GM10248 (cell line): ENCODE results near the gene PPP1R14D.

Source experiments
- CTCF ChIA-PET: fragments of 300-600 bp; sonication (Branson Sonifier 250); formaldehyde crosslinking; extraction: SDS; loops from one replicate; lab custom pipeline; 2021; ENCODE audit warnings: antibody characterized with exemption; lab: Yijun Ruan, JAX
- POLR2A ChIA-PET: fragments of 350-650 bp; sonication (Branson Sonifier 250); formaldehyde crosslinking; extraction: SDS; loops from one replicate; lab custom pipeline; 2020; ENCODE audit warnings: antibody characterized with exemption; lab: Yijun Ruan, JAX
- DNase-seq: peaks from one replicate; pipeline ENCODE4 v3.0.0; 2012; ENCODE audit errors: extremely low spot score
- CTCF ChIP-seq: IDR thresholded peaks from 2 replicates; pipeline ENCODE4 v1.5.1; 2012; ENCODE audit warnings: mild to moderate bottlenecking, low read depth; ENCODE audit errors: extremely low read depth, missing control alignments, control extremely low read depth

The PPP1R14D gene

GRCh38 chr15:40826423-40827075, 2.0 kb downstream of the PPP1R14D start:
- no peak for DNase-seq
- ChIA-PET CTCF (interaction anchor here (1.5 kb wide), 1 partner anchor 43 kb away, joined by 4 read pairs; no protein-coding TSS in a partner anchor), POLR2A (no interaction called here)
- TF ChIP-seq CTCF: no peak

GRCh38 chr15:40825661-40826422, 2.7 kb downstream of the PPP1R14D start:
- CTCF ChIA-PET: interaction anchor here (0.9 to 1.6 kb wide), 2 partner anchors 10 to 360 kb away, joined by 3 read pairs; no protein-coding TSS in a partner anchor
- DNase-seq: no peak
- TF ChIP-seq CTCF: no peak
- POLR2A ChIA-PET: no interaction called here

- ChIA-PET CTCF (interaction anchor here (1.9 kb wide), 1 partner anchor 35 kb away, joined by 5 read pairs; no protein-coding TSS in a partner anchor), POLR2A (no interaction called here)
- no peak for DNase-seq
- no peak for TF ChIP-seq CTCF
Observed at GRCh38 chr15:40823572-40824343, 4.8 kb downstream of the PPP1R14D start.

GRCh38 chr15:40821195-40821594, 7.3 kb downstream of the PPP1R14D start:
- no peak for DNase-seq
- ChIA-PET CTCF (no interaction called here), POLR2A (no interaction called here)
- TF ChIP-seq CTCF: no peak

GRCh38 chr15:40819048-40819447, 9.5 kb downstream of the PPP1R14D start:
- TF ChIP-seq CTCF: no peak
- ChIA-PET POLR2A (interaction anchor here (0.7 kb wide), 1 partner anchor 12 kb away, joined by 3 read pairs; no protein-coding TSS in a partner anchor), CTCF (interaction anchor here (1.0 to 1.6 kb wide), 3 partner anchors 9 to 40 kb away, joined by 3 to 9 read pairs (median 3); partner anchors contain the start of gene PPP1R14D)
- no peak for DNase-seq
